Left renal pelvis (tissue), 4 donors: ENCODE measurements around the gene SLC23A3. TPM values are rescaled to one million over a fixed set of nuclear protein-coding genes. Genes with fewer than 3 reads are reported as not detected.

Experiments used
- DNase-seq, 4 donors: peaks; one replicate each; pipeline ENCODE4 v3.0.0-alpha.2; 2013; ENCODE audit warnings: low read depth in 4 of 4, low spot score in 3 of 4
- polyA plus RNA-seq, 4 donors: library from polyadenylated mRNA; unstranded; fragments of 120-200 nt; gene quantifications; one replicate each; pipeline ENCODE4 v1.2.1, GENCODE V29; 2013; ENCODE audit not compliant: insufficient read length in 4 of 4

Gene SLC23A3
- polyA plus RNA-seq, 4 donors = 1.2 to 24.8 (median 16.7) TPM

DNA sequence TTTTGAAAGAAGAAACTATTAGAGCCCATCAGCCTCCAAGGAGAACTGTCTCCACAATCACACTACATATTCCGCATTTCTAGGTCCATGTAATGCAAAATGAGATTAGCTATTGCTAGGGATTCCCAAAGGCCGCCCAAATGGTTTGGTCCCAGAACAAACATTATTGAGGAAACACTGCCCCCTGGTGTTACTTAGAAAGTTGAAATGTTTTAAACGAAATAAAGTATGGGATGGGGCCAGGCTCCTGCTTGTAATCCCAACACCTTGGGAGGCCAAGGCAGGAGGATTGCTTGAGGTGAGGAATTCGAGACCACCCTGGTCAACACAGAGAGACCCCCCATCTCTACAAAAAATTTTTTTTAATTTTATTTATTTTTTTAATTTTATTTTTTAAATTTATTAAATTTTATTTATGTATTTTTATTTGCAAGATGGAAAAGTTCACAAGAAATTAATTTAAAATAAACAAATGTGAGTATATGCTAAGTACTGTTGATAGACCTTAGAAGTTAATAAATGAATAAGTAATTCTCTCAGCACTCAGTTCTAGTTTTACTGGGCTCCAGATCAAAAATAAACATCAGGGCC is 14.7 kb downstream of the SLC23A3 start:
- peak in 1 of 4 donors; percentile 50 for DNase-seq

DNA sequence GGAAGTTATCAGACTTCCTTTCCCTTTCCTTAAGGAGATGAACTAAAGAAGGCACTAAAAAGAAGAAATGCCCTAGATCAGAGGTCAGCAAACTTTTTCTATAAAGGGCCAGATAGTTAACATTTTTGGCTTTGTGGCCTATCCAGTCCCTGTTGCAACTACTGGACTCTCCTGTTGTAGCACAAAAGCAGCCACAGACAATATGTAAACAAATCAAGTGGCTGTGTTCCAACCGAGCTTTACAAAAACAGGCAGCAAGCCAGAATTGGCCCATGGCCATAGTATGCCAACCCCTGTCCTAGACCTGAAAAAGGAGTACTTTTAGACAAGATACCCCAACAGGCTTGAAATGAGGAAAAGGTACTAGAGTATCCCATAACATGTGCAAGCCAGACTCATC is 20.2 kb downstream of the SLC23A3 start:
- DNase-seq = no peak

DNA sequence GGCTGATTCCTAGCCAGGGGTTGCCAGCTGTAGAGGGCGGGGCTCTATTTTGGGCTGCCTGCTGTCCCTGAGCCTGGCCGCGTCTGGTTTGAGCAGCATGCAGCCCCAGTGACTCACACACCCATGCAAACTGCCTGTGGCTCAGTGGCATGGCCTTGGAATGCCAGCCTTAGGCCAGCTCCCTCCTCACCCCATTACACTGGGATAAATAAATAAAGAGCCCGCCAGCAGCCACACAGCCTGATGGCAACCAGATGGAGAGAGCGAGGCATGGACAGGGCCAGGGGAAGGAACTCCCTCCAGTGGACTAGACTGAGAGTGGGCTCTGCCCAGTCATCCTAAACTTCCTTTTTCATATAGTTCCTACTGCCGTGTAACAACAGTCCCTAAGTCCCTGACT is 27.5 kb downstream of the SLC23A3 start:
- DNase-seq = no peak

DNA sequence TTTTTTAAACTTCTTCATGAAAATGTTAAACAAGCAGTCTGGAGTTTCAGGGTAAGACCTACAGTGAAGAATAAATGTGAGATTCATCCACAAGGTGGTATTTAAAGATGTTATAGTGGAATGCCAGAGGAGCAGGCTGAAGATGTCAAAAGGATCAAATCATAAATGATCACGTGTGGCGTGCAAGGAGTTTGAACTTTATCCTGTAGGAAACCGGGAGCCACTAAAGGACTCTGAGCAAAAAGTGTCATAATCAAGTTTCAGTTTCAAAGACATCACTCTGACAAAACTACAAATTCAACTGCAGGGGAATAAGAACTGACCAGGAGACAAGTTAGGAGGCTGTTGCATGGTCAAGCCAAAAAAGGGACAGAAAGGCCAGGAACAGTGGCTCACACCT is 29.1 kb downstream of the SLC23A3 start:
- no peak for DNase-seq

DNA sequence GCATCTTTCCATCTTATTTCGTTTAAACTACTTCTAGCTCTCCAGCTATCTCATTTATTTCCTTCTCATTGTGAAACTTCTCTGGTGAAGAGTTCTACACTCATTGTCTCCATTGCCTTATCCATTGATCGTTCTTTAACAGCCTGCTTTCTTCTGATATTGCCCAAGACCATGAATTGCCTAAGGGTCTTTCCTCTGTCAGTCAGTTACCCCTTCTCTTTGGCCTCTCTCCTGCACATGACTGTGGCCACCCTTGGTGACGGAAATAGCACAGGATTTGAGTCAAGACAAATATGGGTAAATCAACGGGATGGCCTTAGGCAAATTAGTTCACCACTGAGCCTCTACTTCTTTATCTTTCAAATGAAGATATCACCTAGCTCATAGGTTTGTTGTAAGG is 35.9 kb downstream of the SLC23A3 start:
- no peak for DNase-seq

DNA sequence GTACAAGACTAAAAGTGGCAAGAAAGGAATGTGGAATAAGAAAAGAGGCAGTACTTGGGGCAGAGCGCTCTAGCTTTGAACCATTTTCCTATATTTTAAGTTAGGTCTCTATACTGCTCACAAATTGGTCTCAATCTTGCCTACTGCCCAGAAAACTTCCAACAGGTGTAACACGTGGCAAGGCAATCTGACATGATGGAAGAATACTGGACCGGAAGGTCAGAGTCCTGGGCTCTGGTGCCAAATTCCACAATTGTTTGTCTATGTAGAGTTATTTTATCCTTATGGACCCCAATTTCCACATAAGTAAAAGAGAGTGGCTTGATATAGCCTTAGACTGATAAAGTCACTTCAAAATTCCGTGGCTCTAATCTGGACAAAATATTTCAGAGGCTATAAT is 38.1 kb downstream of the SLC23A3 start:
- DNase-seq = no peak

DNA sequence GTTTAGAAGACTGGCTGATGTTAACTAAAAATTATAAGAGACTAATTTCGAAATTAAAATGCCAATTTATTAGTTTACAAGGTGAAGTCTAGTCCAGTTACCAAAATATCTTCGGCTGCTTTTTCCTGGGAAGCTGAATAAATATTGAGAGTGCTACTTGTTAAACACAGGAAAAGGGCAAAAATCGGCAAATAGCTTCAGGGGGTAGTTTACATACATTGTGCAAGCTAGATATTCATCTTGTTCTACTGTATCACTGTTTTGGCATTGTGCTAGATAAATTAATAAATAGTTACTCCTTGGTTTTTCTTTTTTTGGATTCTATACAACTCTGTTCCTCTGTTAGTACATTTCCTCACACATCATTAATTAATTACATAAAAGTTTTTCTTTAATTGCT is 38.5 kb downstream of the SLC23A3 start:
- no peak for DNase-seq

DNA sequence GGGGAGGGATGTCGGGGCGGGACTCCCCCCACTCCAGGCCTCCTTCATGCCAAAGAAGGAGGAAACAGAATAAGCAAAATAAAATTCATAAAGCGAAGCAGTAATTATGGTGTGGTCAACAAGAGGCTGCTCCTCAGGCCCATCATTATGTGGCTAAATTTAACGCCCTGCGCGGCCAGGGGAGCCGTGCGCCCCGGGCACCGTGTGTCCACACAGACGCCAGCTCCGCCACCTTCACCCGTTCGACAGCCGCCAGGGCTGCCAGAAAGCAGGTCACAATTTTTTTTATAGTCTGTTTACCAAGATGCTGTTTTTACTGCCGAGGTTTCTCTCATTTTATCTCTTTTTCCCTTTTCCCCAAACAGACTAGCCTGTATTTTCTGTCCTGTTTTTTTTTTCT is 40.2 kb downstream of the SLC23A3 start:
- DNase-seq = no peak

DNA sequence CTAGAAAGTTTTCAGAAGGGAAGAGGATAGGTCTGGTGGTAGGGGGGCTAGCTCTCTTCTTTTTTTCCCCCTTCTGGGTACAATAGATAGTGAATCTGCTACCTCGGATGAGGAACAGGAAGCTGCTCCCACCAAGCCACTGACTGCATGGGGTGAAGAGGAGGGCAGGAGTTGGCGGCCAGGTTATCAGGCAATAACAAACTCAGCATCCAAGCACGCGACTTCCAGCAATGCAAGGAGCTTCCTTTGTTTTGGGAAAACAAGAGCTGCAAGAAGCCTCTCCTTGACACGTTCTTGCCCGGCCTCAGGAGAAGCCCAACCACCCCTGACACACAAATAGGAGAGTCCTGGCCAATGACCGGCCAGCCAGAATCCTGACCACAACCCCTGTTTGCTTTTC is 41.4 kb downstream of the SLC23A3 start:
- DNase-seq = no peak

DNA sequence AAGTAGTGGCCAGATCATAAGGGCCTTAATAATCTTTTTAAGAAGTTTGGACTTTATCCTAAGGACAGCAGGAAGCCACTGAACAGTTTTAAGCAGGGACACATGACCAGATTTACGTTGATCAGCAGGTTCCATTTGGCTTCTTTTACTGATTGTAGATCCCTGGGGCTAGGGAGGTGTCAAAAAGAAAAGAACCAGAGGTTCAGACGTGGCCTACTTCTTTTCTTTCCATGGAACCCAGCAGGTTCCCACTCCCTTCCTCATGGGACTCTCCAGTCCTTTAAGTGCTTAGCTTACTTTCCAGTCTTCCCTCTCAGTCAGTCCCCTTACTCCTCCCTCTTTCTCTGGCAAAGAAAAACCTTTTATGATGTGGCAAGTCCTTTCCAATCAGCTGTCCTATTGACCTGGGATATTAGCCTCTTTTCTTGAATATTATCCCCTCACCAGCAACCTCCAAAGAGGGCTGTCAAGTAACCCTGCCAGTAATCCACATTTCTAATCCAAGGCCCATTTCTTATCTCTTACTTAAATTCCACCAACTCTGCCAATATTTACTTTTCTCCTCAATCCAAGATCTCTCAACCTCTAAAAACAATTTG is 42.7 kb downstream of the SLC23A3 start:
- DNase-seq = no peak

DNA sequence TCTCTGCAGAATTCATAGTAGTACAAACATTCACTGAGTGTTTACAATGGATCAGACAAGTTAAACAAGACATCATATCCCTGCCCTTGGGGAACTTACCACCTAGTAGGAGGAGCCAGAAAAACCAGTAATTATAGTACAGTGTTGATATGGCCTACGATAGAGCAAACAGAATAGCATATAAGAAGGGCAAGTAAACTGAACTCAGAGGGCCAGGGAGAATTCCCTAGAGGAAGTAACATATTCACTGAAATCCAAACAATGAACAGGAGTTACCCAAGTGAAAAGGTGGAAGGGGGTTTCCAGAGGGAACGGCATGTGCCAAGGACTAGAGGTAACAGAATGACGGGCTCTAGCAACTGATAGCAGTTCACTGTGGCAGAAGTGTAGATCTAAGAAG is 43.3 kb downstream of the SLC23A3 start:
- no peak for DNase-seq

DNA sequence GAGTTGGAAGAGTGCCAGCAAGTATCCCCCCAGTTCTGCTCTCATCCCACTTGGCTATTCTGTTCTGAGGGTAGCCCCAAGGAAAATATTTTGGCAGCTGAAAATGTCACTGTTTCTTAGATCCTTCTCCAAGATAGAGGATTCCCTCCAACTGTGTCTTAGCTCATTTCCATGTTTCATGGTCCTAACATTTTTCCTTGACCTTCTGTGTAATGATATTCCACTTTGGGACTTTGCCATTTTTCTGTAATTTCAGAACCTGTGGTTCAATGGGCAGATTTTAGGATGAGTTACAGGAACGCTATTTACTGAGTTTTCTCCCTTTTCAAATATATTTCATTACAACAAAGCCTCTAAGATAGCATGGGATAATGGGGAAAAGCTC is 44.0 kb downstream of the SLC23A3 start:
- DNase-seq = no peak

DNA sequence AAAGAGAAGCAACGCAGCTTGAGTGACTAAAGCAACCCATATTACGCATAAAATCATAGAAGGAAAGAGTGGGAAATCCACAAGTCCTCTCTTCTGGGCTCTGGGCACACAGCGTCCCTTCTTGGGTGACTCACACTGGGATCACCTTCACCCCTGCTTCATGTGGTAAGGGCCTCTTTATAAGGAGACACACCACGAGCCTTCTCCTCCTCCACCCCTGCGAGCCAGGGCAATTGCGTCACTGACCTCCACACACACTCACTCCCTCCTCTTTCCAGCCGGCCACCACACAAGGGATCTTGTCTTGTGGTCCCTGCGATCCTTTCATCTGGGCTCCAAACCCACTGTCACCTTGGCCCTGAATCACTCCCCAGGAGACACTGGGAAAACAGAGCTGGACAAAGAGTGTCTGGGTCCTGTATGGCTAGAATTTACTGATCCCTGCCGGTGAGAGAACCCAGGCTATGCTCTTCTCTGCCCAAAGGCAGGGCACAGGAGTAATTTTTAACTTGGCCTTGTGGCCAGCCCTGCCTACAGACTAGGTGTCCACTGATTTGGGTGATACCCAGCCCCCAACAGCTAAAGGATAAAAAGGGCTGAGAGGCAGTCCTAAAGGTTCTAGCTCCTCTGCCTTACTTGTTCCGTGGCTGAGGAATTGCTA is 44.5 kb downstream of the SLC23A3 start:
- no peak for DNase-seq

DNA sequence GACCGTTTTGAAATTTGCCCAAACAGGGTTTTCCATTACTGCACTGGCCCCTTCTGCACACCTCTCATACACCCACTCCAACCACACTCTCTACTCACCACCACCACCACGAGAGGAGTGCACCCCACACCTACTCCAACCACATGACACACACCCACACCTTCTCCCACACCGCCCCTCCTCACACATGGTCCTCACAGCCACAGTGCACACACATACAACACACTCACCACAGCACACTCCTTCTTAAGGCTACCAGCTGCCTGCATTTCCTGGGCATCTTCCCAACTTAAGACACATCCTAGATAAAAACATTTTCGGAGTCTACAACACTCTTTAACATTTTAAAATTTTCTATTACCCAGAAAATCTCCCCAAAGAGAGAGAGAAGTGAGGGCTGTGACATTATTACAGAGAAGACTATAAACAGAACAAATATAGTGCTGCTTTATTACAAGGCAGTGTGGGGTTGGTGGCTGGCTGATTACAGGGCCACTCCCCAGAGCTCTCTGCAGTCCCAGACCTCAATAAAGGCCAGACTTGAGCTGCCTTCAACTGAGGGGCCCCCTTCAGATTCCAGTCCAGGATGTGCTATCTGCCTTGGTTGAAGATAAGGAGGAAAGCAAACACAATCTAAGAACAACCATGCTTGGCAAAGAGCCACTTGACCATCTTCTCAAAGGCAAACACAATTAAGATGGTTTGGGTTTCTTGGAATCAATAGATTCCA is 45.3 kb downstream of the SLC23A3 start:
- DNase-seq = no peak

DNA sequence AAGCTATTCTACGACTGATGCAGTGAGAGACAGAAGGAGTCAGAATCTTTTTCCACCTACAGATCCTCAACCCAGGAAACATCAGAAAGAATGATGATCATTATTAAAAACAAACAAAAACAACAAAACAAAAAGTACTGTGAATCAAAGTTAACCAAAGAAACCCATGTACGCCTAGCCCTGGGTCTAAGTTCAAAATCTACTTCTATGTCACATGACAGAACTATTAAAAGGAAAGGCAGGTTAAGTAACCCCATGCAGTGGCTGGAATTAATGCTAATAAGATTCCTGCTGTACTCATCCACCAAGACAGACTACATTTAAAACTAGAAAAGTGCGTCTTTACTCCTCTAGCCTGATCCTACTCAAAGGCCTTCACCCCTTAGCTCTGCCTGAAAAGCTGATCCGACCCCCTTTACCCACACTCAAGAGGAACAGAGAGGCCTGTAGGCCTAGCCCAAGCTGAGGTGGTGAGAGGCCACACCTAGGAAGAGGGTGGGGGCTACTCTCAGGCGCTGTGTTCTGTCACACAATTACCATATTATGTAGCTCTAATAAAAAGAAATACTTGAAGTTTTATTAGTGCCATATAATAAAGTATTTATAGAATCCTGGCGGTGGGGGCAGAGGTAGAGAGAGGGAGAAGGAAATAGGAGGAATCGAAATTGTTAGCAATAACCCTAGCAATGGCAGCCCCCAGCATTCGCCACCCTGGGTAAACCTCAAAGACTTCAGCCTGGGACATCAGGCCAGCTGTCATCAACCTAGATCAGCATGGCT is 46.3 kb downstream of the SLC23A3 start:
- DNase-seq = no peak

DNA sequence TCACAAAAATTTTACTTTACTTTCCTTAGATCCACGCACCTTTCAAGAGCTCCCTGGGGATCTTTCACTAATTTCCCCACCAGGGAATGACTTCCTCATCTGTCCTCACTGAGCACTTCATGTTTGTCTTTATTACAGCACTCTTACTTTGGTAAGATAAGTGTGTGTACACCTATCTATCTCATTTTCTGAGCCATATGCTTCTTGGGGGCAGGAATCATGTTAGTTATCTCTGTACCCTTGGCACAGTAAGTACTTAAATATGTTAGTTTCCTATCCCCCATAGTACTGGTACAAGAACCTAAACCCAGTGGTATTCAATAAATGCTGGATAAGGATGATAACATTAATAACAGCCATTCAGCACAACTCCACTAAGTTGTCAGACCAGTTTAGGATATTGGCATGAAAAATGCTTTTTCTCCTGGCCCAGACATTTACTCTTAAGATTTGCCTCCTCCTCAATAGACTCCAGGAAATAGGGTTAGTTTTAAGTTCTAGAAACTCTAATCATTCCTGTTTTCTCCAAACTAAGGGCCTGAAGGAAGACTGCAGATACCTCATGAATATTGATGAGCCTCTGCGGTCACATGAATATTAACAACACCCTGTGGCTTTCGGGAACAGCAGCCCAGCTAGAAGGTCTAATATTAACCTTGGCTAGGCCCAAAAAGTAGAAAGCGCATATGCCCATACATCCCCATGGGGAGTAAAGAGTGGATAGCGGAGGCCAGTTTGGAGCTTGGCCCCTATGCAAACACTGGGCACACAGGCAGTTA is 47.4 kb downstream of the SLC23A3 start:
- DNase-seq = no peak

DNA sequence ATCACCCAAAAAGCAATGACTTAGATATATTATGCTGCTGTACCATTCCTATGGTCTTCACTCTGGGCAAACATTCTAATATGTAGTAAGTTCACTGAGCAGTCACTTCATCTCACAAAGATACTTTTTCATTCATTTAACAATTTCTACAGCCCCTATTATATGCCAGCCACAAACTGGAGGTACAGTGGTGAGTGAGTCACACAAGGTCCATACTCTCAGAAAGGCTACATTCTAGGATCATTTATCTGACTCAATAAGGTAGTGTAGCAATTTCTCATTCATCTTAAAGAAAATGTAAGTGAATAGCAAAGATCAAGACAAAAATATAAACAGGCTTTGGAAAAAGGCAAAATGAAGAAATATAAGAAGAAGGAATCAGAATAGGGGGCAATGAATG is 49.7 kb downstream of the SLC23A3 start:
- no peak for DNase-seq

DNA sequence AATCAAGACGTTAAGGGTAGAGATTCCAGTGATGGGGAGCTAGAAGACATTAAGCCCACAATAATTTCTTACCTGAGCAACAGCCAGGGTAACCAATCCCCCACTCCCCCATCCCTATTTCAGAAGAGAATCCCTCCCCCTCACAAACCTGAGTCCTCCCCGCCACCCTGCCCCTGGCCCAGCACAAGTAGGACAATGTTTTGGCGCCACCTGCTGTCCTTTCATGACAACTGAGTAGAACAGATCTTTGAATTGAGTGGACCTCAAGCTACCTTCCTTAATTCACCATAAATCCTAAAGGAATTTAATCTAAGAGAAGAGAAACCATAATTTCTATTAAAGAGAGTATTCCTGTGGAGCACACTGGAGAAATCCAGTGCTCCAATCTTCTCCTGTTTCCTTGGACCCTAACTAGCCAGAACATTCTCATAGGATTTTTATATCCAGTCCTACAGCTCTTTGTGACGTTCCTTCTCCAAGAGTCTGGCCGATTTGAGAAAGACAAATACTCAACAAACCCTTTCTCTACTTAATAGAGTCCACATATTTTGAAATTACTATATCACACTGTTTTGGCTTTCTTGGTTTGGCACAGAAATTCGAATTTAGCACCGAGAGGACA is 50.3 kb downstream of the SLC23A3 start:
- DNase-seq = peak in 2 of 4 donors; percentile 22 to 30

DNA sequence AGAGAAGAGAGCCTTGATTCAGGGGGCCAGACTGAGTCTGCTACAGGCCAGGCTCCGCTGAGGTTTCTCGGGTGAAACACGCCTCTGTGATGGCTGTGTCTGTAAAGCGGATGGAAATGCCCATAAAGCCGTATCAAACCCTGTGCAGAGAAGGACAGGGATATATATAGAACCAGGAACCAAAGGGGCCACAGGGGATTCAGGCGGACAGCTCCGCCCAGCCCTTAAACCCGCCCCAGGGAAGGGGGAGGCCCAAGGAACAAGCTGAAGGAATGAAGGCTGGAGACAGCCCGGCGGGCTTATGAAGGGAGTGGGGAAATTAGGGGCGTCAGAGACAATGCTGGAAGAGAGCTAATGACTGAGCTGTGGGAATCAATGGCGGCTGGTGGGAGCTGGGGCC is 51.3 kb downstream of the SLC23A3 start:
- no peak for DNase-seq
